ENCODE data around the gene TCHH. TPM values are rescaled to one million over a fixed set of nuclear protein-coding genes. Genes with fewer than 3 reads are reported as not detected.
"Not testable (repeated sequence)": the region's sequence is repeated elsewhere in the genome, so short reads cannot be mapped to it uniquely, and the experiment has no call there.

TCHH gene
- total RNA-seq (2014; rRNA removed; shearing (Covaris generic)), result not detected in 2 replicates

- no peak for DNase-seq (ENCODE audit: low spot score)
Measured at GRCh38 chr1:152115344-152115743, at the start of gene TCHH. TSS of gene TCHH (minus strand) at chr1:152115444. CDS start at chr1:152114080, 1,364 bp downstream.

- DNase-seq (ENCODE audit: low spot score), result no peak
Measured at GRCh38 chr1:152164517-152165136, 49.4 kb upstream of the TCHH start.

- no peak for DNase-seq (ENCODE audit: low spot score)
Measured at GRCh38 chr1:152162792-152163463, 47.7 kb upstream of the TCHH start.

GRCh38 chr1:152160576-152160975, 45.3 kb upstream of the TCHH start:
- DNase-seq (ENCODE audit: low spot score), result no peak

GRCh38 chr1:152159144-152159543, 43.9 kb upstream of the TCHH start, which contains the start of gene RPTN:
TSS of gene RPTN (minus strand) at chr1:152159228. CDS start at chr1:152157889, 1,339 bp downstream.
- no peak for DNase-seq (ENCODE audit: low spot score)

- DNase-seq (ENCODE audit: low spot score), result no peak
Measured at GRCh38 chr1:152153996-152154395, 38.8 kb upstream of the TCHH start.

GRCh38 chr1:152151646-152152045, 36.4 kb upstream of the TCHH start:
- no peak for DNase-seq (ENCODE audit: low spot score)

GRCh38 chr1:152148981-152149380, 33.7 kb upstream of the TCHH start:
- no peak for DNase-seq (ENCODE audit: low spot score)

GRCh38 chr1:152148051-152148450, 32.8 kb upstream of the TCHH start:
- no peak for DNase-seq (ENCODE audit: low spot score)

- no peak for DNase-seq (ENCODE audit: low spot score)
Measured at GRCh38 chr1:152145769-152146168, 30.5 kb upstream of the TCHH start.

GRCh38 chr1:152144674-152145183, 29.5 kb upstream of the TCHH start:
- DNase-seq (ENCODE audit: low spot score), result not testable (repeated sequence)

- DNase-seq (ENCODE audit: low spot score), result no peak
Measured at GRCh38 chr1:152143150-152143887, 28.1 kb upstream of the TCHH start.

- peak; percentile 62 for DNase-seq (ENCODE audit: low spot score)
Measured at GRCh38 chr1:152141971-152142584, 26.8 kb upstream of the TCHH start.

- DNase-seq (ENCODE audit: low spot score), result no peak
Measured at GRCh38 chr1:152137215-152137614, 22.0 kb upstream of the TCHH start.

GRCh38 chr1:152130186-152130585, 14.9 kb upstream of the TCHH start:
- DNase-seq (ENCODE audit: low spot score), result no peak

GRCh38 chr1:152127673-152128072, 12.4 kb upstream of the TCHH start:
- DNase-seq (ENCODE audit: low spot score), result no peak

- no peak for DNase-seq (ENCODE audit: low spot score)
Measured at GRCh38 chr1:152125834-152126443, 10.7 kb upstream of the TCHH start.

GRCh38 chr1:152118915-152119314, 3.7 kb upstream of the TCHH start:
- no peak for DNase-seq (ENCODE audit: low spot score)

GRCh38 chr1:152112885-152113432, 2.3 kb downstream of the TCHH start:
- DNase-seq (ENCODE audit: low spot score), result no peak

- DNase-seq (ENCODE audit: low spot score), result no peak
Measured at GRCh38 chr1:152112101-152112884, 3.0 kb downstream of the TCHH start.
